HL-60 (cell line): ENCODE measurements around the gene HSD17B13.

ENCODE experiments used
- CTCF ChIP-seq: IDR thresholded peaks from one replicate; pipeline ENCODE4 v1.5.1; 2011; ENCODE audit warnings: low read length, control low read depth, inconsistent platforms; ENCODE audit not compliant: insufficient read depth
- POLR2AphosphoS5 ChIP-seq: IDR thresholded peaks from 2 replicates; pipeline ENCODE4 v1.6.1; 2012; ENCODE audit warnings: low read depth
- TF ChIP-seq, protein P1 (sequence below): IDR thresholded peaks from 2 replicates; pipeline ENCODE4 v1.6.1; 2012; ENCODE audit warnings: low read depth; ENCODE audit not compliant: insufficient replicate concordance

- no peak for TF ChIP-seq CTCF
- no peak for TF ChIP-seq POLR2AphosphoS5
- TF ChIP-seq, protein P1, sequence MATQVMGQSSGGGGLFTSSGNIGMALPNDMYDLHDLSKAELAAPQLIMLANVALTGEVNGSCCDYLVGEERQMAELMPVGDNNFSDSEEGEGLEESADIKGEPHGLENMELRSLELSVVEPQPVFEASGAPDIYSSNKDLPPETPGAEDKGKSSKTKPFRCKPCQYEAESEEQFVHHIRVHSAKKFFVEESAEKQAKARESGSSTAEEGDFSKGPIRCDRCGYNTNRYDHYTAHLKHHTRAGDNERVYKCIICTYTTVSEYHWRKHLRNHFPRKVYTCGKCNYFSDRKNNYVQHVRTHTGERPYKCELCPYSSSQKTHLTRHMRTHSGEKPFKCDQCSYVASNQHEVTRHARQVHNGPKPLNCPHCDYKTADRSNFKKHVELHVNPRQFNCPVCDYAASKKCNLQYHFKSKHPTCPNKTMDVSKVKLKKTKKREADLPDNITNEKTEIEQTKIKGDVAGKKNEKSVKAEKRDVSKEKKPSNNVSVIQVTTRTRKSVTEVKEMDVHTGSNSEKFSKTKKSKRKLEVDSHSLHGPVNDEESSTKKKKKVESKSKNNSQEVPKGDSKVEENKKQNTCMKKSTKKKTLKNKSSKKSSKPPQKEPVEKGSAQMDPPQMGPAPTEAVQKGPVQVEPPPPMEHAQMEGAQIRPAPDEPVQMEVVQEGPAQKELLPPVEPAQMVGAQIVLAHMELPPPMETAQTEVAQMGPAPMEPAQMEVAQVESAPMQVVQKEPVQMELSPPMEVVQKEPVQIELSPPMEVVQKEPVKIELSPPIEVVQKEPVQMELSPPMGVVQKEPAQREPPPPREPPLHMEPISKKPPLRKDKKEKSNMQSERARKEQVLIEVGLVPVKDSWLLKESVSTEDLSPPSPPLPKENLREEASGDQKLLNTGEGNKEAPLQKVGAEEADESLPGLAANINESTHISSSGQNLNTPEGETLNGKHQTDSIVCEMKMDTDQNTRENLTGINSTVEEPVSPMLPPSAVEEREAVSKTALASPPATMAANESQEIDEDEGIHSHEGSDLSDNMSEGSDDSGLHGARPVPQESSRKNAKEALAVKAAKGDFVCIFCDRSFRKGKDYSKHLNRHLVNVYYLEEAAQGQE: no peak
Measured at GRCh38 chr4:87257523-87257922, 65.2 kb downstream of the HSD17B13 start.
